Astrocyte (in vitro differentiated cells and primary cell): ENCODE results near the gene SORL1-AS1.

Experiments
- EZH2 ChIP-seq: IDR thresholded peaks from 2 replicates; pipeline ENCODE4 v1.6.1; 2012; ENCODE audit warnings: mild to moderate bottlenecking, low read length, inconsistent platforms; ENCODE audit not compliant: insufficient read depth
- TF ChIP-seq, protein P1 (sequence below): IDR thresholded peaks from 2 replicates; pipeline ENCODE4 v1.5.1; 2011; ENCODE audit warnings: low read depth, mild to moderate bottlenecking, inconsistent platforms, low read length, moderate library complexity; ENCODE audit not compliant: insufficient read depth

DNA sequence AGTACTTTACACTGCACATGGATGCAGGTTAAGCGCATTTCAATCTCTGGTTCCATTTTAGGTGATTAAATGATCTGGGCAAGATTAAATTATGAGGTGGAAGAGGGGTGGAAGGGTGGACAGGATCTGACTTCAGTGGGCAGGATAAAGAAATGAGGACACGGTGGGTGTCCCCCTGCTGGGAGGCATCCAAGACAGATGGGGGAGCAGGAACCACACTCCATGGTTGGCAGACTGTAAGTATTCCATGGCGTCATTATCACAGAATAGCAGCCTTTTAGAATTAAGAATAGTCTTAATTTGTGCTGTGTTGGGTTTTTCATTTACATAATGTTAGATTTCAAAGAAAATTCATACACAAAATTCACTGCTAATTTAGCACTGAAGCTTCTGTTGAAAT lies 8.2 kb downstream of the SORL1-AS1 start:
- TF ChIP-seq, protein P1, sequence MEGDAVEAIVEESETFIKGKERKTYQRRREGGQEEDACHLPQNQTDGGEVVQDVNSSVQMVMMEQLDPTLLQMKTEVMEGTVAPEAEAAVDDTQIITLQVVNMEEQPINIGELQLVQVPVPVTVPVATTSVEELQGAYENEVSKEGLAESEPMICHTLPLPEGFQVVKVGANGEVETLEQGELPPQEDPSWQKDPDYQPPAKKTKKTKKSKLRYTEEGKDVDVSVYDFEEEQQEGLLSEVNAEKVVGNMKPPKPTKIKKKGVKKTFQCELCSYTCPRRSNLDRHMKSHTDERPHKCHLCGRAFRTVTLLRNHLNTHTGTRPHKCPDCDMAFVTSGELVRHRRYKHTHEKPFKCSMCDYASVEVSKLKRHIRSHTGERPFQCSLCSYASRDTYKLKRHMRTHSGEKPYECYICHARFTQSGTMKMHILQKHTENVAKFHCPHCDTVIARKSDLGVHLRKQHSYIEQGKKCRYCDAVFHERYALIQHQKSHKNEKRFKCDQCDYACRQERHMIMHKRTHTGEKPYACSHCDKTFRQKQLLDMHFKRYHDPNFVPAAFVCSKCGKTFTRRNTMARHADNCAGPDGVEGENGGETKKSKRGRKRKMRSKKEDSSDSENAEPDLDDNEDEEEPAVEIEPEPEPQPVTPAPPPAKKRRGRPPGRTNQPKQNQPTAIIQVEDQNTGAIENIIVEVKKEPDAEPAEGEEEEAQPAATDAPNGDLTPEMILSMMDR = no peak
- no peak for TF ChIP-seq EZH2
